NAMALWA (cell line): ENCODE measurements around the gene CFDP1.
A peak's percentile ranks its signal among the peaks of the same experiment; 100 is the strongest.

Experiments
- DNase-seq: peaks from one replicate; pipeline ENCODE4 v3.0.0-alpha.2; 2015; ENCODE audit warnings: low spot score

CFDP1 gene

GRCh38 chr16:75319513-75320411 lies 113.5 kb downstream of the CFDP1 start:
- DNase-seq: peak; percentile 34

- DNase-seq: no peak
Measured at GRCh38 chr16:75318737-75319136, 114.6 kb downstream of the CFDP1 start.

- DNase-seq: no peak
Measured at GRCh38 chr16:75317532-75317931, 115.8 kb downstream of the CFDP1 start.

GRCh38 chr16:75317101-75317522 lies 116.2 kb downstream of the CFDP1 start:
- DNase-seq: no peak

GRCh38 chr16:75315539-75316306 lies 117.6 kb downstream of the CFDP1 start:
- DNase-seq: no peak

- no peak for DNase-seq
Measured at GRCh38 chr16:75312875-75313274, 120.4 kb downstream of the CFDP1 start.

GRCh38 chr16:75311383-75311938 lies 121.8 kb downstream of the CFDP1 start:
- DNase-seq: no peak

- DNase-seq: no peak
Measured at GRCh38 chr16:75310541-75310940, 122.8 kb downstream of the CFDP1 start.

GRCh38 chr16:75309899-75310430 lies 123.3 kb downstream of the CFDP1 start:
- DNase-seq: no peak

- no peak for DNase-seq
Measured at GRCh38 chr16:75309156-75309555, 124.1 kb downstream of the CFDP1 start.

GRCh38 chr16:75308011-75308410 lies 125.3 kb downstream of the CFDP1 start:
- no peak for DNase-seq

GRCh38 chr16:75307506-75307905 lies 125.8 kb downstream of the CFDP1 start:
- DNase-seq: no peak

GRCh38 chr16:75306099-75306762 lies 127.1 kb downstream of the CFDP1 start:
- DNase-seq: no peak

GRCh38 chr16:75305364-75306098 lies 127.8 kb downstream of the CFDP1 start:
- peak; percentile 37 for DNase-seq

GRCh38 chr16:75304521-75305363 lies 128.6 kb downstream of the CFDP1 start:
- DNase-seq: no peak

- no peak for DNase-seq
Measured at GRCh38 chr16:75301804-75302203, 131.5 kb downstream of the CFDP1 start.

- DNase-seq: no peak
Measured at GRCh38 chr16:75298267-75298666, 135.0 kb downstream of the CFDP1 start.

- DNase-seq: no peak
Measured at GRCh38 chr16:75296606-75297005, 136.7 kb downstream of the CFDP1 start.

GRCh38 chr16:75294773-75295459 lies 138.4 kb downstream of the CFDP1 start:
- no peak for DNase-seq

GRCh38 chr16:75293772-75294171 lies 139.5 kb downstream of the CFDP1 start:
- DNase-seq: no peak
